ENCODE data around the gene GRIN3A. TPM values are rescaled to one million over a fixed set of nuclear protein-coding genes. Genes with fewer than 3 reads are reported as not detected.
"Not testable (repeated sequence)": the region's sequence is repeated elsewhere in the genome, so short reads cannot be mapped to it uniquely, and the experiment has no call there.

Gene GRIN3A
- total and polyA plus RNA-seq, 3 donors from 2014 or later = 0.16 to 0.79 (median 0.25) TPM

- Histone ChIP-seq H3K4me1 (no peaks in the 10 kb centered on the region), H3K9me3 (no peaks in the 10 kb centered on the region), H3K4me3 (no peak overlapping the region), H3K36me3 (ENCODE audit: low read depth, missing control alignments) (no peaks in the 10 kb centered on the region), H3K27me3 (no peaks in the 10 kb centered on the region), H3K27ac (no peak overlapping the region)
- no peak for DNase-seq
- intact Hi-C loops (cut with DNase I; ENCODE audit: low total_unique reads) = no loop called here
- 80 to 90% methylated on average over 2 of the region's 2 CpGs for WGBS, 2 donors
- no peak for TF ChIP-seq CTCF (IDR thresholded peaks at IDR 0.05)
- TF ChIP-seq POLR2A (IDR thresholded peaks at IDR 0.05) = no peak
These were observed 145.1 kb downstream of the GRIN3A start for GRCh38 chr9:101593345-101593744.

- no peak for DNase-seq
- Histone ChIP-seq H3K36me3 (ENCODE audit: low read depth, missing control alignments) (no peaks in the 10 kb centered on the region), H3K4me1 (no peaks in the 10 kb centered on the region), H3K9me3 (no peaks in the 10 kb centered on the region), H3K27ac (no peak overlapping the region), H3K4me3 (no peak overlapping the region), H3K27me3 (no peaks in the 10 kb centered on the region)
- intact Hi-C loops (cut with DNase I; ENCODE audit: low total_unique reads) = no loop called here
- TF ChIP-seq CTCF (IDR thresholded peaks at IDR 0.05) = no peak
- no peak for TF ChIP-seq POLR2A (IDR thresholded peaks at IDR 0.05)
These were observed 145.7 kb downstream of the GRIN3A start for GRCh38 chr9:101592788-101593187.

- no peaks in the 10 kb centered on the region for H3K36me3 ChIP-seq (ENCODE audit: low read depth, missing control alignments)
- H3K4me3 ChIP-seq = no peak overlapping the region
- TF ChIP-seq CTCF (IDR thresholded peaks at IDR 0.05) (no peak), POLR2A (IDR thresholded peaks at IDR 0.05) (no peak)
- no peaks in the 10 kb centered on the region for H3K9me3 ChIP-seq
- H3K27me3 ChIP-seq = no peaks in the 10 kb centered on the region
- DNase-seq = no peak
- H3K27ac ChIP-seq = no peak overlapping the region
- H3K4me1 ChIP-seq = no peaks in the 10 kb centered on the region
- intact Hi-C loops (cut with DNase I; ENCODE audit: low total_unique reads) = no loop called here
These were observed 146.5 kb downstream of the GRIN3A start for GRCh38 chr9:101591787-101592446.

- DNase-seq = no peak
- TF ChIP-seq POLR2A (IDR thresholded peaks at IDR 0.05) (no peak), CTCF (IDR thresholded peaks at IDR 0.05) (no peak)
- Histone ChIP-seq H3K27ac (no peak overlapping the region), H3K4me1 (no peaks in the 10 kb centered on the region), H3K4me3 (no peak overlapping the region), H3K9me3 (no peaks in the 10 kb centered on the region), H3K27me3 (no peaks in the 10 kb centered on the region), H3K36me3 (ENCODE audit: low read depth, missing control alignments) (no peaks in the 10 kb centered on the region)
- 90 to 92% methylated on average over 3 of the region's 3 CpGs for WGBS, 2 donors
- intact Hi-C loops (cut with DNase I; ENCODE audit: low total_unique reads) = no loop called here
These were observed 147.5 kb downstream of the GRIN3A start for GRCh38 chr9:101590901-101591300.

GRCh38 chr9:101590074-101590473, 148.4 kb downstream of the GRIN3A start:
- 92 to 97% methylated on average over 6 of the region's 6 CpGs for WGBS, 2 donors
- H3K9me3 ChIP-seq; H3K27me3 ChIP-seq; H3K36me3 ChIP-seq (ENCODE audit: low read depth, missing control alignments); H3K27ac ChIP-seq; H3K4me3 ChIP-seq; DNase-seq; intact Hi-C loops (cut with DNase I; ENCODE audit: low total_unique reads); H3K4me1 ChIP-seq: not testable (repeated sequence)
